Measurements from ENCODE around the gene ADGRD1. TPM values are rescaled to one million over a fixed set of nuclear protein-coding genes. Genes with fewer than 3 reads are reported as not detected.
A peak's percentile ranks its signal among the peaks of the same experiment; 100 is the strongest.

ADGRD1 gene
- total RNA-seq, 2 donors from 2014 or later: 143 to 254 TPM

- ATAC-seq (no peak), DNase-seq (no peak)
- intact Hi-C loops (cut with DNase I): no loop called here
Measured at GRCh38 chr12:131090274-131091210, 136.8 kb downstream of the ADGRD1 start.

- intact Hi-C loops (cut with DNase I): no loop called here
- no peak for ATAC-seq
Measured at GRCh38 chr12:131091413-131091975, 137.8 kb downstream of the ADGRD1 start.

GRCh38 chr12:131091976-131092691 is 138.4 kb downstream of the ADGRD1 start:
- no peak for ATAC-seq
- intact Hi-C loops (cut with DNase I): no loop called here
- no peak for DNase-seq

More at GRCh38 chr12:131091413-131091975, 137.8 kb downstream of the ADGRD1 start:
- no peak for DNase-seq

- ATAC-seq (no peak), DNase-seq (no peak)
- intact Hi-C loops (cut with DNase I): no loop called here
Measured at GRCh38 chr12:131092901-131093603, 139.3 kb downstream of the ADGRD1 start.

- no peak for ATAC-seq
- intact Hi-C loops (cut with DNase I): no loop called here
Measured at GRCh38 chr12:131093604-131093955, 139.9 kb downstream of the ADGRD1 start.

GRCh38 chr12:131093971-131094830 is 140.5 kb downstream of the ADGRD1 start:
- no peak for DNase-seq
- ATAC-seq: no peak
- intact Hi-C loops (cut with DNase I): no loop called here

More at GRCh38 chr12:131093604-131093955, 139.9 kb downstream of the ADGRD1 start:
- DNase-seq: no peak

GRCh38 chr12:131094831-131095805 is 141.4 kb downstream of the ADGRD1 start:
- intact Hi-C loops (cut with DNase I): no loop called here
- DNase-seq (no peak), ATAC-seq (no peak)

GRCh38 chr12:131095826-131096680 is 142.3 kb downstream of the ADGRD1 start:
- intact Hi-C loops (cut with DNase I): no loop called here
- ATAC-seq: no peak
- peak; percentile 10 for DNase-seq

- peak; percentile 7 for DNase-seq
- ATAC-seq: no peak
- intact Hi-C loops (cut with DNase I): no loop called here
Measured at GRCh38 chr12:131096681-131097181, 143.0 kb downstream of the ADGRD1 start.

GRCh38 chr12:131097202-131098177 is 143.8 kb downstream of the ADGRD1 start:
- peak; percentile 69 to 87 for ATAC-seq
- intact Hi-C loops (cut with DNase I): no loop called here
- DNase-seq: peak; percentile 24

GRCh38 chr12:131098178-131098981 is 144.7 kb downstream of the ADGRD1 start:
- DNase-seq: peak; percentile 13

GRCh38 chr12:131100031-131100674 is 146.4 kb downstream of the ADGRD1 start:
- DNase-seq (no peak), ATAC-seq (no peak)
- intact Hi-C loops (cut with DNase I): no loop called here

More at GRCh38 chr12:131098178-131098981, 144.7 kb downstream of the ADGRD1 start:
- intact Hi-C loops (cut with DNase I): no loop called here
- no peak for ATAC-seq

GRCh38 chr12:131101006-131101405 is 147.3 kb downstream of the ADGRD1 start:
- ATAC-seq: no peak
- DNase-seq: no peak
- intact Hi-C loops (cut with DNase I): no loop called here

Measured in left cardiac atrium (tissue), 4 donors.